ENCODE results near the gene PPRC1. TPM values are rescaled to one million over a fixed set of nuclear protein-coding genes. Genes with fewer than 3 reads are reported as not detected.
A peak's percentile ranks its signal among the peaks of the same experiment; 100 is the strongest.

The PPRC1 gene
- 100 to 1,000 TPM in 1 of 4 donors, 10 to 100 TPM in 3; 15.4 to 105 (median 31.9) TPM for total RNA-seq

GRCh38 chr10:102132563-102133372 is at the start of gene PPRC1:
Gene PPRC1 (plus strand): TSS chr10:102133040. CDS start chr10:102133069, 29 bp downstream.
- ATAC-seq (ENCODE audit: low FRiP score) (peak; percentile 92), DNase-seq (ENCODE audit: low spot score) (peak; percentile 91)
- TF ChIP-seq CTCF (IDR thresholded peaks at IDR 0.05) = peak in 1 of 3 donors; percentile 65

GRCh38 chr10:102083541-102083940 is 49.3 kb upstream of the PPRC1 start:
- TF ChIP-seq CTCF (IDR thresholded peaks at IDR 0.05) = no peak
- no peak for ATAC-seq (ENCODE audit: low FRiP score)
- DNase-seq (ENCODE audit: low spot score) = no peak

GRCh38 chr10:102085336-102085735 is 47.5 kb upstream of the PPRC1 start:
- no peak for TF ChIP-seq CTCF (IDR thresholded peaks at IDR 0.05)
- DNase-seq (ENCODE audit: low spot score) (no peak), ATAC-seq (ENCODE audit: low FRiP score) (no peak)

GRCh38 chr10:102086196-102086595 is 46.6 kb upstream of the PPRC1 start:
- TF ChIP-seq CTCF (IDR thresholded peaks at IDR 0.05) = no peak
- DNase-seq (ENCODE audit: low spot score) = no peak
- no peak for ATAC-seq (ENCODE audit: low FRiP score)

GRCh38 chr10:102090772-102091171 is 42.1 kb upstream of the PPRC1 start:
- TF ChIP-seq CTCF (IDR thresholded peaks at IDR 0.05) = no peak
- ATAC-seq (ENCODE audit: low FRiP score) = no peak
- DNase-seq (ENCODE audit: low spot score) = no peak

GRCh38 chr10:102096449-102096848 is 36.4 kb upstream of the PPRC1 start:
- no peak for TF ChIP-seq CTCF (IDR thresholded peaks at IDR 0.05)
- no peak for ATAC-seq (ENCODE audit: low FRiP score)
- no peak for DNase-seq (ENCODE audit: low spot score)

GRCh38 chr10:102101152-102101551 is 31.7 kb upstream of the PPRC1 start:
- ATAC-seq (ENCODE audit: low FRiP score) (no peak), DNase-seq (ENCODE audit: low spot score) (no peak)
- no peak for TF ChIP-seq CTCF (IDR thresholded peaks at IDR 0.05)

All from omental fat pad (tissue), 4 donors.